Tracheal epithelial cell (primary cell): ENCODE results near the gene METTL26. TPM values are rescaled to one million over a fixed set of nuclear protein-coding genes. Genes with fewer than 3 reads are reported as not detected.

ENCODE experiments used
- total RNA-seq: library from RNA; depleted of rRNA; stranded (reverse); fragments of >200 nt; gene quantifications from 2 replicates; pipeline ENCODE4 v1.2.1, GENCODE V29; 2014

The METTL26 gene
- 86.1 and 148 TPM in 2 replicates for total RNA-seq

DNA sequence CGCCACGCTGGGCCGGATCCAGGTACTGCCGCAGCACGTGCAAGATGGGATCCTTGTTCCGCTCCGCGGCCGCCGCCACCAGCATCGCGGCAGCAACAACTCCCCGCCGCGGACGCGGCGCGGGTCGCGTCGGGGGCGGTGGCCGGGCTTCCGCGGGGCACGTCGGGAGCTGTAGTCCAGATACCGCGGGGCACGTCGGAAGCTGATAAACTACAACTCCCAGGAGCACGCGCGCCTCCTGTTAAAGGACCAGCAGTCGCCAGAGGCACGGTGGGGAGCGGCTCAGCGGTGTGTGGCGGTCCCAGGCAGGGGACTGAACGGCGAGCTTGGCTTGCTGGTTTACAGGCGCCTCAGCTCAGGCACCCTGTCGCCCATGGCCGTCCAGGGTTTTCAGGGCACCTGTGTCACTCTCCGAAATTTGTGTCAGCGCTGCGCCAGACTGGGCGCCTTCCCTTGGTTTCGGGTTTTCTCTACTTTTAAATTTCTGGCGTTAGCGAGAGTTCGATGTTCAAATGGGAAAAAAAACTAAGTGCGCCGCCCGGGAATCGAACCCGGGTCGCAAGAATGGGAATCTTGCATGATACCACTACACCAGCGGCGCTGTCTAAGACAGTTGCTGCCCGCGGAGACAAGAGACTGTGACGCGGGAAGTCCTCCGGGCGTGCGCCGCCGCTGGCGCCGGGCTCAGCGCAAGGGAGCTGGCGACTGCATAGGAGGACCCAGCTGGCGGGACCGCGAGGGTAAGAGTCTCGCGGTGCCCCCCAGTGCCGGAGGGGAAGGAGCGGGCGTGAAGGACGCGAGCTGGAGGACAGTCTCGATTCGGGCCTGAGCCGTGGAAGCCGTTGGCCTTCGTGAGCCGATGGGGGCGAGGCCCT is at the start of gene METTL26:
Gene METTL26, minus strand, starts transcription at position 100 of the 875 bp plus-strand sequence. Its CDS starts 15 bp downstream, at position 85.

DNA sequence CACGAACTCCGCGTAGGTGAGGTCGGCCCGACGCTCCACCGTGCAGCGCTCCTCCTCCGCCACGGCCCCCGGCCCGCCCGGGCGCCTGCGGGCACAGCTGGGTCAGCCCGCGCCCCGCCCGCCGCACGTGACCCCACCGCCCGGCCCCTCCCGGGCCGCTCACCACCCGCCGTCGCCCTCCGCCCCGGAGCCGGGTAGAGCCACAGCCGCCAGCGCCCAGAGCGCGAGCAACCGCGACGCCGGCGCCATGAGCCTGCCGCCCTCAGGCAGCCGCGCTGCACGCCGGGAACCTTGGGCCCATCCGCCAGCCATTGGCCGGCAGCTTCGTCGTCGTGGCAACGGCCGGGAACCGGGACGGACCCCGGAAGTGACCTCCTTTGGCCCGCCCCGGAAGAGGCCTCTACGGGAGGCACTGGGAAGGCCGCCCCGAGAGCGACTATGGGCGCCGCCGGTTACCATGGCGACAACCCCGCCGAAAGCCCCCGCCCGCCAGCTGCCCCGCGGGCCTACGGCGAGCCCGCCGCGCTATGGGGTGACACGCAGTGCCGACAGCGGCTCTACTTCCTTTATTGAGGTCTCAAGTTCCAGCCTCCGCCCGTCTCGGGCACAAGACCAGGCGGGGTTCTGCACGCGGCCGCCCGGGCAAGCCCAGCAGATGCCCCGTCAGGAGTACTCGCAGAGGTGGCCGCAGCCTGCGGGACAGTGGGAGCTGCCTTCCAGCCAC is 48.1 kb upstream of the METTL26 start, which contains the start of gene JMJD8:
Gene JMJD8, minus strand, starts transcription at position 264 of the 724 bp plus-strand sequence. Its CDS starts 15 bp downstream, at position 249.

DNA sequence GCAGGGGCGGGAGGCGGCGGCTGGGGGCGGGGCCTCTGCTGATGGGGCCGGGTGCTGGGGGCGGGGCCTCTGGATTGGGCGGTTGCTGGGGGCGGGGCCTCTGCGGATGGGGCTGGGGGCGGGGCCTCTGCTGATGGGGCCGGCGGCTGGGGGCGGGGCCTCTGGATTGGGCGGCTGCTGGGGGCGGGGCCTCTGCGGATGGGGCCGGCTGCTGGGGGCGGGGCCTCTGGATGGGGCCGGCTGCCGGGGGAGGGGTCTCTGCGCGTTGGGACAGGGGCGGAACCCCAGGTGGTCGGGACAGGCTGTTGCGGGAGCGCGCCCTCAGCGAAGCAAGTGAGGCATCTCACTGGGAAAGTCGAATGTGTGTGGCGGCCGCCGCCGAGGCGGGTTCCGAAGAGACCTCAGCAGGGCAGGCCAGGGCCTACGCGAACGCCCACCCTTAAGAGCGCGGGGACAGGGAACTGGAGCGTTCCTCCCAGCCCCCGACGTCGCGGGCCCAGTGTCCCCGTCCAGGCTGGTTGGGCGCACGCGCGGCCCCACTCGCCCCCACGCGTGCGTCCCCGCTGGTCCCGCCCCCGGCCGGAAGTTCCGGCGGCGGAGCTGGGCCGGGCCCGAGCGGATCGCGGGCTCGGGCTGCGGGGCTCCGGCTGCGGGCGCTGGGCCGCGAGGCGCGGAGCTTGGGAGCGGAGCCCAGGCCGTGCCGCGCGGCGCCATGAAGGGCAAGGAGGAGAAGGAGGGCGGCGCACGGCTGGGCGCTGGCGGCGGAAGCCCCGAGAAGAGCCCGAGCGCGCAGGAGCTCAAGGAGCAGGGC is 43.9 kb upstream of the METTL26 start, which contains the start of gene STUB1:
Gene STUB1, plus strand, starts transcription at position 597 of the 811 bp plus-strand sequence. Its CDS starts 116 bp downstream, at position 713.

DNA sequence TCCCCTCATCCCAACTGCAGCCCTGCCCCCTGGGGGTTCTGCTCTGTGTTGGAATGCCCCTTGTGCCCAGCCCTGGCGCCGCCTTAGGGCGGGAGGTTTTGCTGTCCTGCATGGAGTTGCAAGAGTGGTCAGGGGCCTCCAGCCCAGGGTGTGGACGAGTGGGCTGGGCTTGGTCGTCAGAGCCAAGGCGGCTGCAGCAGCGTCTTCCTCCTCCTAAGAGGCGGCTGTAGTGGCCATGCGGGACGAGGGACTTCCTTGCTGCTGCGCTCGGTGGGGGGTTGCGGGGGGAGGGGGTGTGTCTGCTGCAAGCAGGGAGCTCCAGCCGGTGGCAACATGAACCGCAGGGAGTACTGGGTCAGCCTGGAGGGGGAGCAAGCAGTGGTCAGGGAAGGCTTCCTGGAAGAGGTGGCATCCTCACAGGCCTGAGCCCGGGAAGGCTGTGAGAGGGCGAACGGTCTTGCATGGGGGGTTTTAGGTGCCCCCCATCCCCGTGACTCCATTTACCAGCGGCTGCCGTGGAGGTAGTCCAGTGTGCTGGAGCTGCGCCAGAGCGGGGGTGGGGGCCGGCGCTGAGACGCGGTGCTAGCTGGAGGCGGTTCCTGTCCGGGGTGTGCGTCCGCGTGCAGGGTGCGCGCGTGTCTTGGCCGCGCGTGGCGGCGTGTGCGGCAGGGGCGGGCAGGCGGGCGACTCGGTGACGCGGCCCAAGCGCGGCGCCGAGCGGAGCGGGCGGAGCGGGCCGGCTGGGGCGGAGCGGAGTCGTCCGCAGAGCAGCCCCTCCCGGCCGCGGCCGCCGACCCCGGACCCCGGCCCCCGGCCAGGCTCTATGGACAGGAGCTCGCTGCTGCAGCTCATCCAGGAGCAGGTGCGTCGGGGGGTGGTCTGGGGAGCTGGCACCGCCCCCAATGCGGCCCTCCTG is 39.1 kb upstream of the METTL26 start, which contains the start of gene RHBDL1:
Gene RHBDL1, plus strand, starts transcription at position 704 of the 916 bp plus-strand sequence. Its CDS starts 120 bp downstream, at position 824.

DNA sequence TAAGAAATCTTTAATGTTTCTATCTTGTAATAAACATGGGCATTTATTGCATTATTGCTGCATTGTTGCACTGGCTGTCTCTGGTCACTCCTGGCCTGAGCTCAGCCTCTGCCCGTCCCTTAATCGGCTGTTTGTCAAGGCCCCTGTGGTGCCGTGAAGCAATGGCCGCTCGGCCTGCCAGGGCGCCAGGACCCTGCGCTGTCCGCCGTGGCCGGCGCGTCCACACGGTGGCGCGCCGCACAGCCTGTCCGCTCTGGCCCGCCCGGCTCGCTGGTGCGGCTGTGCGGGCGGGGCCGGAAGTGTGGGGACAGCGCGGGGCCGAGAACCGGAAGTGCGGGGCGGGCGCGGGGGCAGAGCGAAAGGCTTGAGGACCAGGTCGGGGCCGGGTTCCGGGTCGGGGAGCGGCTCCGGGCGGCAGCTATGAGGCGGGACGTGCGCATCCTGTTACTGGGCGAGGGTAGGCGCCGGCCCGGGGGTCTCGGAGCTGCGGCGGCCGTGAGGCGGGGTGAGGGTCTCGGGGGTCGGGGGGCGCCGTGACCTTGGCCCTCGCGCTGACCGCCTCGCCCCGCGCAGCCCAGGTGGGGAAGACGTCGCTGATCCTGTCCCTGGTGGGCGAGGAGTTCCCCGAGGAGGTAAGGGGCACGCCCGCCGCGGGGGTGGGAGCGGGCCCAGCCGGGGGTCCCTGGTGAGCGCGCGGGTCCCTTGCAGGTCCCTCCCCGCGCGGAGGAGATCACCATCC is 31.8 kb upstream of the METTL26 start, which contains the start of gene RHOT2:
Gene RHOT2, plus strand, starts transcription at position 353 of the 739 bp plus-strand sequence. Its CDS starts 68 bp downstream, at position 421.

DNA sequence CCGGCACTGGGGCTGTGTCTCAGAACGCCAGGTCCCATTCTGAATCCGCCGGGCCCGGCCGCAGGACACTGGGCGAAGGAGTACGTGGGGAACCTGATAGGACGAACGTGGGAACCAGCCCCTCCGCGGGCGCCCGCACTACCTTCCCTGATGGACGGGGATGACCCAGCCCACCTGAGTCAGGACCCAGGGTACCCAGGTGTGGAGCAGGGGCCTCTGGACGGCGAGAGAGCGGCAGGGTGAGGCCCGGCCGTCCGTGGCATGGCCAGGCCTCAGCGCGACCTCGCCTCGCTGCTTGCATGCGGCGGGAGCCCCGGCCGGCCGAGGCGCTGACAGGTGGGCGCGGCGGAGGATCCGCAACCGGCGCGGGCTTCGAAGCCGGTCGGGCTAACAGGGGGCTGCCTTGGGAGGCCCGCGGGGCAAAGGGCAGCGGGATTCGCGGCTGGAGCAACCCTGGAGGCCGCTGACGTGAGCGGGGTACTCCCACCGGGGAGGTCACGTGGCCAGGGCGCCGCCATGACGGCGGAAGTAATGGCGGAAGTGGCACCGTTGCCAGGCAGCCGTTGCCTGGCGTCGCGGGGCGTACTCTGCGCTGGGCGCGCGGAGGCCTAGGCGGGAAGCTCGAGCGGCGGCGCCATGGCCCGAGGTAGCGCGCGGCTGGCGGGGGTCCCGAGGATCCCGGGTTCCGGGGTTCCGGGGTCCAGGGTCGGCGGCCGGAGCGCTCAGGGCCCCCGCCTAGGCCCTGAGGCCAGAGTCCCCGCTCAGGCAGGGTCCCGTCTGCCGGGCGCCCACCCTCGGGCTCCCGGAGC is 12.9 kb upstream of the METTL26 start, which contains the start of gene WDR90:
Gene WDR90, plus strand, starts transcription at position 585 of the 809 bp plus-strand sequence. Its CDS starts 52 bp downstream, at position 637.

DNA sequence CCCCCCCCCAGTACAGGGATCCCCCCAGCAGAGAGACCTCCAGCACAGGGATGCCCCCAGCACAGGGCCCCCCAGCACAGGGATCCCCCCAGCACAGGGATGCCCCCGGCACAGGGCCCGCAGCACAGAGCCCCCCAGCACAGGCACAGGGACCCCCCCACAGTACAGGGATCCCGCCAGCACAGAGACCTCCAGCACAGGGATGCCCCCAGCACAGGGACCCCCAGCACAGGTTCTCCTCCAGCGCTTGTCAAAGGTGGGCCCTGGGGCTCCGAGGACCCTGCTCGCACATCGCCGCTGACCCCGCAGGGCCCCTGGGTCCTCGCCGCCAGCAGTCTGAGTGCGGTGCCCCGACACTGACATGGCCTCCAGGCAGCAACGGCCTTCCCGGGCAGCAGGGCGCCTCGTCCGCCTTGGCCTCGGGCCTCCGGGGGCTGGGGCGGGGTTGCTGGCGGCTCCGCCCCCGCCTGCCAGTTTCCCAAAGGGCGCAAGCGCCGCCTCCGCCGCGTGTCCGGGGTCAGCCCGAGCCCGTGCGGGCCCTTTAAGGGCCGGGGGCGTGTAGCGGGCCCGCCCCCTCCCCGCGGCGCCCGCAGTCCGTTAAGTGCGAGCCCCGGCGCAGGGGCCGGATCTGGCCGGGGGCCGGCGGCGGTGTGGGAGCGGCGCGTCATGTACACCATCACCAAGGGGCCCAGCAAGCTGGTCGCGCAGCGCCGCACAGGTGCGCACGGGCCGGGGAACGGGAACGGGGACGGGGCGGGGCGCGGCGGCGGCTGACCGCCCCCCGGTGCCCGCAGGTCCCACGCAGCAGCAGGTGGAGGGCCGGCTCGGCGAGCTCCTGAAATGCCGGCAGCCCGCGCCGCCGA is 5.5 kb upstream of the METTL26 start, which contains the start of gene MCRIP2:
Gene MCRIP2, plus strand, starts transcription at position 503 of the 863 bp plus-strand sequence. Its CDS starts 164 bp downstream, at position 667.

DNA sequence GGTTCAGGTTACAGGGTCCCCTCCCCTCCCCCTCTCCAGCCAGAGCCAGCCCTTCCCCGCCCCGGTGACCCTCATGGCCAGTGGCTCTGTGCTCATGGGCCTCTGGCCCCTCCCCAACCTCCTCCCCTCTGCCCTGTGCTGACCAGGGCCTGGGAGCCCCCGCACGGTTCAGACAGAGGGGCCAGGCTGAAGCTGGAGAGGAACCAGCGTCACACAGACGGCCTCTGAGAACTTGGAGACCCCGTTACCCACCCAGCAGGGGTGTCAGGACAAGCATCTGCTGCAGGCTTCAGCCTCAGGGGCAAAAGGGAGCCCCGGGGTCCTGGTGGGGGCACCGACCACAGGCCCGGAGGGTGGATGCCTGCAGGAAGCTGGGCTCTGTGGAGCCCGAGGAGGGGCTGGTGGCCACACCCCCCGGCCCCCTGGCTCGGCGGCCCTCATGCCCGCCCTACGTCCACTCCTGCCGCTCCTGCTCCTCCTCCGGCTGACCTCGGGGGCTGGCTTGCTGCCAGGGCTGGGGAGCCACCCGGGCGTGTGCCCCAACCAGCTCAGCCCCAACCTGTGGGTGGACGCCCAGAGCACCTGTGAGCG is 5.2 kb downstream of the METTL26 start, which contains the start of gene WFIKKN1:
Gene WFIKKN1, plus strand, starts transcription at position 171 of the 591 bp plus-strand sequence. Its CDS starts 269 bp downstream, at position 440.

DNA sequence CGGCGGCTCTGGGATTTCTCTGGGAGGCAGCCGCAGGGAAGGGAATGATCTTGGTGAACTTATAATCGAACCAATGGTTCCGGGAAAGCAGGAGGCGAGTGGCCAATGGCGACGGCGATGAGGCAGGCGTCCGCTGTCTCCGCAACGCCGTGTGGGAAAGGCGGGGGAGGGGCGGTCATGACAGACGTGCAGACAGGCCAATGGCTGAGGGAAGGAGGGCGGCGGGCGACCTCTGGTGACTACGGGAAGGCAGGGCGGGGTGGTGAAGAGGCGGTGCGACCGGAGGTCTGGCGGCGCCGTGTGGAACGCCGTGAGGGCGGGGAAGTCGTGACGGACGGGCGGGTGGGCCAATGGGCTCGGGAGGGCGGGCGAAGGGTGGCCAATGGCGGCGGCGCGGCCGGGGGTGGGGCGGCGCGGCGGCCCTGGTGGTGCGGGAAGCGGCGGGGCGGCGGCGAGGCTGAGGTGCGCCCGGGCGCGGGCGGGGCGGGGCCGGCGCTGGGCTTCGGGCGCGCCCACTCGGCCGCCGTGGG is 46.4 kb downstream of the METTL26 start, which contains the start of gene RAB40C:
Gene RAB40C, plus strand, starts transcription at position 409 of the 530 bp plus-strand sequence. CDS start 226 bp downstream, outside the sequence.

Other genes starting within 250 kb of the METTL26 start
- gene NME4, start 239.1 kb downstream of the METTL26 start, total RNA-seq, result 50.5 and 74.5 TPM in 2 replicates
- gene DECR2, start 234.4 kb downstream of the METTL26 start, total RNA-seq, result 5.3 and 11.1 TPM in 2 replicates
- gene RAB11FIP3, start 210.7 kb downstream of the METTL26 start, total RNA-seq, result 9.2 and 15.2 TPM in 2 replicates
- 48.8 and 50.6 TPM in 2 replicates for gene CAPN15, start 108.6 kb downstream of the METTL26 start, total RNA-seq
- not detected in 2 replicates for gene PRR35, start 75.9 kb downstream of the METTL26 start, total RNA-seq
- gene NHLRC4, start 69.3 kb downstream of the METTL26 start, total RNA-seq, result under 0.01 TPM in 1 of 2 replicates, not detected in the other
- 24.6 and 27.7 TPM in 2 replicates for gene PIGQ, start 66.3 kb downstream of the METTL26 start, total RNA-seq
- gene RAB40C, start 46.2 kb downstream of the METTL26 start, total RNA-seq, result 15.7 and 19.2 TPM in 2 replicates
- gene WFIKKN1, start 5.3 kb downstream of the METTL26 start, total RNA-seq, result 0.21 and 0.24 TPM in 2 replicates
- 55.4 and 57.3 TPM in 2 replicates for gene MCRIP2, start 5.5 kb upstream of the METTL26 start, total RNA-seq
- 8.7 and 10.7 TPM in 2 replicates for gene WDR90, start 13.1 kb upstream of the METTL26 start, total RNA-seq
- gene RHOT2, start 31.8 kb upstream of the METTL26 start, total RNA-seq, result 46.5 and 56.1 TPM in 2 replicates
- 7.0 and 19.2 TPM in 2 replicates for gene RHBDL1, start 39.4 kb upstream of the METTL26 start, total RNA-seq
- 145 and 166 TPM in 2 replicates for gene STUB1, start 44.1 kb upstream of the METTL26 start, total RNA-seq
- gene JMJD8, start 48.0 kb upstream of the METTL26 start, total RNA-seq, result 24.8 and 27.5 TPM in 2 replicates
- gene WDR24, start 54.1 kb upstream of the METTL26 start, total RNA-seq, result 3.1 and 3.8 TPM in 2 replicates
- gene FBXL16, start 69.5 kb upstream of the METTL26 start, total RNA-seq, result 0.21 and 0.72 TPM in 2 replicates
- 191 and 218 TPM in 2 replicates for gene METRN, start 78.8 kb upstream of the METTL26 start, total RNA-seq
- gene ANTKMT, start 84.8 kb upstream of the METTL26 start, total RNA-seq, result 34.0 and 42.0 TPM in 2 replicates
- 0.85 and 2.2 TPM in 2 replicates for gene CCDC78, start 90.1 kb upstream of the METTL26 start, total RNA-seq
- gene HAGHL, start 90.8 kb upstream of the METTL26 start, total RNA-seq, result 28.6 and 44.1 TPM in 2 replicates
- gene CIAO3, start 104.7 kb upstream of the METTL26 start, total RNA-seq, result 37.1 and 46.3 TPM in 2 replicates
- gene MSLN, start 124.4 kb upstream of the METTL26 start, total RNA-seq, result 9.0 and 15.4 TPM in 2 replicates
- gene RPUSD1, start 152.1 kb upstream of the METTL26 start, total RNA-seq, result 31.3 and 38.1 TPM in 2 replicates
- gene CHTF18, start 152.3 kb upstream of the METTL26 start, total RNA-seq, result 2.8 and 8.4 TPM in 2 replicates
- not detected in 2 replicates for gene GNG13, start 164.4 kb upstream of the METTL26 start, total RNA-seq